ENCODE results near the gene ZNF420.

GRCh38 chr19:37078717-37079032 lies 442 bp downstream of the ZNF420 start:
- TF ChIP-seq CTCF (IDR thresholded peaks at IDR 0.05) (no peak), POLR2A (IDR thresholded peaks at IDR 0.05) (no peak)

Data from heart left ventricle (tissue), 13 donors.